Measurements from ENCODE around the gene AP2A2.

- TF ChIP-seq CTCF (IDR thresholded peaks at IDR 0.05), result no peak
- no peak for TF ChIP-seq POLR2A (IDR thresholded peaks at IDR 0.05)
These were observed 126.7 kb downstream of the AP2A2 start for GRCh38 chr11:1052133-1053011.
